Loucy (cell line): ENCODE data around the gene CDKL4.

Experiments
- H2AFZ ChIP-seq: fragments of 200-600 bp; sonication (generic); 2 replicates; pipeline ENCODE4 v1.6.0; 2016; ENCODE audit warnings: antibody characterized with exemption, mild to moderate bottlenecking, low read length, moderate library complexity
- H3F3A ChIP-seq: fragments of 200-600 bp; 2 replicates; pipeline ENCODE4 v1.6.0; 2016; ENCODE audit warnings: antibody characterized with exemption, low read depth, mild to moderate bottlenecking
- H3K27me3 ChIP-seq: fragments of 200-600 bp; sonication (generic); 2 replicates; pipeline ENCODE4 v1.6.1; 2014; ENCODE audit warnings: low read length, mild to moderate bottlenecking; ENCODE audit not compliant: insufficient read depth, poor library complexity, severe bottlenecking
- H3K36me3 ChIP-seq: fragments of 200-600 bp; sonication (generic); 2 replicates; pipeline ENCODE4 v1.6.1; 2016; ENCODE audit warnings: low read length; ENCODE audit not compliant: insufficient read depth
- H3K4me1 ChIP-seq: fragments of 200-600 bp; sonication (generic); 2 replicates; pipeline ENCODE4 v1.5.1; 2014; ENCODE audit warnings: low read length, mild to moderate bottlenecking; ENCODE audit not compliant: insufficient read depth, poor library complexity, severe bottlenecking
- H3K4me2 ChIP-seq: fragments of 200-600 bp; sonication (generic); 2 replicates; pipeline ENCODE4 v1.6.0; 2014; ENCODE audit warnings: antibody characterized with exemption, low read length, low read depth, mild to moderate bottlenecking; ENCODE audit not compliant: poor library complexity, severe bottlenecking
- H3K4me3 ChIP-seq: fragments of 200-600 bp; sonication (generic); 2 replicates; pipeline ENCODE4 v1.5.1; 2014; ENCODE audit warnings: low read length, mild to moderate bottlenecking, mixed read lengths; ENCODE audit not compliant: poor library complexity, severe bottlenecking
- H3K79me2 ChIP-seq: fragments of 200-600 bp; sonication (generic); 2 replicates; pipeline ENCODE4 v1.6.1; 2014; ENCODE audit warnings: low read length; ENCODE audit not compliant: insufficient read depth
- H3K9ac ChIP-seq: fragments of 200-600 bp; sonication (generic); 2 replicates; pipeline ENCODE4 v1.6.0; 2014; ENCODE audit warnings: mild to moderate bottlenecking, low read depth, low read length, moderate library complexity; ENCODE audit not compliant: poor library complexity, severe bottlenecking
- H3K9me2 ChIP-seq: fragments of 200-600 bp; sonication (generic); replicated peaks from 2 replicates; pipeline ENCODE4 v1.6.1; 2016; ENCODE audit warnings: low read depth, low read length, mixed read lengths
- H3K9me3 ChIP-seq: fragments of 200-600 bp; sonication (generic); 2 replicates; pipeline ENCODE4 v1.6.1; 2014; ENCODE audit warnings: mild to moderate bottlenecking, antibody characterized with exemption, low read length, low read depth; ENCODE audit not compliant: insufficient read depth
- H4K20me1 ChIP-seq: fragments of 200-600 bp; sonication (generic); 2 replicates; pipeline ENCODE4 v1.6.0; 2014; ENCODE audit warnings: antibody characterized with exemption, low read length, mild to moderate bottlenecking; ENCODE audit not compliant: insufficient read depth, poor library complexity, severe bottlenecking
- CTCF ChIP-seq: fragments of 200-600 bp; sonication (generic); conservative IDR thresholded peaks from 2 replicates; pipeline ENCODE4 v1.5.1; 2014; ENCODE audit warnings: mild to moderate bottlenecking, antibody characterized with exemption, low read length
- EZH2phosphoT487 ChIP-seq: fragments of 200-600 bp; IDR thresholded peaks from 2 replicates; pipeline ENCODE4 v1.6.1; 2018; ENCODE audit warnings: antibody characterized with exemption, mild to moderate bottlenecking, moderate library complexity, borderline replicate concordance

Gene CDKL4

DNA sequence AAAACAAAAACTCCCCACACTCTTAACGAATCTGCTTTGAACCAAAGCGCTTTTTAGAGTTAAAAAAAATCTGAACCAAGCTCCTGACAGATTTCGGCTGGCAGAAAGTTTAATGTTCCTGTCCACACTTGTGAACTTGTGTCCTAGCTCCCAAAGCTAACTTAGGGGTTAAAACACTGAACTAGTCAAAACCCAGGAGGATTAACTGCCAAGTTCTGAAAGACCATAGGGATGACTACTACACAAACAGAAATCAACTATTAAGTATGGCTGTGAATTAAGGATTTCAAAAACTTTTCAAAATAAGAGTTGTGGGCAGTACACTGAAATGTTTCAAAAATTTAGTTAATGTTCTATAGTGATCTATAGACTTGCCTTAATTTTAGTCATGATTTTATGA lies 26.2 kb upstream of the CDKL4 start:
- TF ChIP-seq CTCF (no peak), EZH2phosphoT487 (no peak)
- H3K9me3 ChIP-seq, result no peaks in the 10 kb centered on the region
- H3K4me3 ChIP-seq, result no peak overlapping the region

GRCh38 chr2:39266916-39267434 lies 23.2 kb upstream of the CDKL4 start:
- H3K4me2 ChIP-seq, result no peak overlapping the region
- no peaks in the 10 kb centered on the region; the same call in 1 of the 2 replicates for H3K36me3 ChIP-seq
- H2AFZ ChIP-seq, result no peak overlapping the region
- H3K4me1 ChIP-seq, result peaks cover 26% of the 10 kb centered on the region
- H3K9ac ChIP-seq, result no peak overlapping the region
- H3F3A ChIP-seq, result 0 out of 2 replicates have a peak, but pooled peaks cover 4% of the 10 kb centered on the region
- TF ChIP-seq EZH2phosphoT487, result no peak
- TF ChIP-seq CTCF, result no peak
- no peaks in the 10 kb centered on the region for H3K9me2 ChIP-seq
- H4K20me1 ChIP-seq, result no peaks in the 10 kb centered on the region
- no peak overlapping the region for H3K4me3 ChIP-seq
- H3K27me3 ChIP-seq, result no peaks in the 10 kb centered on the region
- H3K9me3 ChIP-seq, result no peaks in the 10 kb centered on the region
- no peaks in the 10 kb centered on the region for H3K79me2 ChIP-seq

More for the DNA sequence above, 26.2 kb upstream of the CDKL4 start:
- Histone ChIP-seq H3K4me1 (peaks cover 17% of the 10 kb centered on the region), H4K20me1 (no peaks in the 10 kb centered on the region), H3K9ac (no peak overlapping the region), H3K9me2 (no peaks in the 10 kb centered on the region), H3K27me3 (no peaks in the 10 kb centered on the region), H3K79me2 (no peaks in the 10 kb centered on the region), H3F3A (0 out of 2 replicates have a peak, but pooled peaks cover 4% of the 10 kb centered on the region), H3K36me3 (no peaks in the 10 kb centered on the region), H2AFZ (no peak overlapping the region), H3K4me2 (no peak overlapping the region)

DNA sequence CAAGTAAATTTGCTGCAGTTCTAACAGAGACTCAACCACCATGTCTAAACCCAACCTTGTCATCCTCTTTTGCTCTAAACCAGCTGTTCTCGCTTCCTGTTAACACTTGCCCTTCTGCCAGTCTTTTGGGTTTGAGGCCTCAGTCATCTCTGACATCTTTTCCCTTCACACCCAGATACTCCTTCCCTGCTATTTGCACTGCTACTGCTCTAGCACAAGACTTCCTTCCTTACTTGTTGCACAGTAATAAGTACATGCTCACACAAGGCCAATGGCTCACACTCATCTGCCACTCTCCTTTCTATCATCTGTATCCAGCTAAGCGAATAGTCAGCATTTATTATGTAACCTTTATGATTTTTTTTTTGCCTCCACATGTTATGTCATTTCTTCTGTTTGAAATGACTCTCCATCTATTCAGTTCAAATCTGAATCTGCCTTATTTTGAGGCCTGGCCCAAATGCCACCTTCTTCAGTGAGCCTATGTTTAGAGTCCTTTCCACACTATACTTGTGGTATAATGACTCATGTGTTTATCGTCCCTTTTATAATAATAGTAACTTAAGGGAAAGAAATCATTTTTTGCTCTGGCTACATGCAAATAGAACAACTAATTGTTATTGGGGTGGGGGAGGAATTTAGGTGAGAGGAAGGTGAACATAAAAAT lies 22.5 kb upstream of the CDKL4 start:
- Histone ChIP-seq H4K20me1 (no peaks in the 10 kb centered on the region), H2AFZ (no peak overlapping the region), H3K36me3 (no peaks in the 10 kb centered on the region; the same call in 1 of the 2 replicates), H3K27me3 (no peaks in the 10 kb centered on the region), H3K4me1 (peaks cover 26% of the 10 kb centered on the region), H3K9me3 (no peaks in the 10 kb centered on the region), H3K4me2 (peak overlapping the region; percentile 57), H3K4me3 (no peak overlapping the region), H3K9ac (no peak overlapping the region), H3K9me2 (no peaks in the 10 kb centered on the region), H3F3A (0 out of 2 replicates have a peak, but pooled peaks cover 4% of the 10 kb centered on the region), H3K79me2 (no peaks in the 10 kb centered on the region)
- TF ChIP-seq CTCF (no peak), EZH2phosphoT487 (no peak)
